ENCODE data around the gene GPRASP2.

DNA sequence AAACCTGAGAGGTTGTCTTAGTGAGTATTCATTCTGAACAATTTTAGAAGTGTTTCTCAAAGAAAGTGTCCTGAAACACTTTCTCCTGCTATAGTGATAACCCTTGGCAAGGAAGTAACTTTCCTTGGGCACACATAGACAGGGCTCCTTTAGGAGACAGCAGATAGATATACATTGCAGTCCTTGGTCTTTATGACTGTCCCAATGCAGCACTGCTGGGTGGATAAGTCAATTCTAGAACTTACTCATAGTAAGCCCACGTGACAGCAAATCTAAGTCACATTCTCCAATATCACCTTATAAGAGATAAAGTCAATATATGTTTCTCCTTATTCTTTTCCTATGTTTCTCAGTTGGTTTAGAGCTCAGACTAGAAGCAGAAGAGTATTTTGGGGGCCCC is 55.0 kb downstream of the GPRASP2 start:
- TF ChIP-seq MYC (IDR thresholded peaks at IDR 0.05; ENCODE audit: low read depth, low read length): no peak
- TF ChIP-seq MYC (CRISPR knock-in tag; IDR thresholded peaks at IDR 0.05; ENCODE audit: borderline replicate concordance, low read depth): no peak
- TF ChIP-seq, protein P1, sequence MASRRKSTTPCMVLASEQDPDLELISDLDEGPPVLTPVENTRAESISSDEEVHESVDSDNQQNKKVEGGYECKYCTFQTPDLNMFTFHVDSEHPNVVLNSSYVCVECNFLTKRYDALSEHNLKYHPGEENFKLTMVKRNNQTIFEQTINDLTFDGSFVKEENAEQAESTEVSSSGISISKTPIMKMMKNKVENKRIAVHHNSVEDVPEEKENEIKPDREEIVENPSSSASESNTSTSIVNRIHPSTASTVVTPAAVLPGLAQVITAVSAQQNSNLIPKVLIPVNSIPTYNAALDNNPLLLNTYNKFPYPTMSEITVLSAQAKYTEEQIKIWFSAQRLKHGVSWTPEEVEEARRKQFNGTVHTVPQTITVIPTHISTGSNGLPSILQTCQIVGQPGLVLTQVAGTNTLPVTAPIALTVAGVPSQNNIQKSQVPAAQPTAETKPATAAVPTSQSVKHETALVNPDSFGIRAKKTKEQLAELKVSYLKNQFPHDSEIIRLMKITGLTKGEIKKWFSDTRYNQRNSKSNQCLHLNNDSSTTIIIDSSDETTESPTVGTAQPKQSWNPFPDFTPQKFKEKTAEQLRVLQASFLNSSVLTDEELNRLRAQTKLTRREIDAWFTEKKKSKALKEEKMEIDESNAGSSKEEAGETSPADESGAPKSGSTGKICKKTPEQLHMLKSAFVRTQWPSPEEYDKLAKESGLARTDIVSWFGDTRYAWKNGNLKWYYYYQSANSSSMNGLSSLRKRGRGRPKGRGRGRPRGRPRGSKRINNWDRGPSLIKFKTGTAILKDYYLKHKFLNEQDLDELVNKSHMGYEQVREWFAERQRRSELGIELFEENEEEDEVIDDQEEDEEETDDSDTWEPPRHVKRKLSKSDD (conservative IDR thresholded peaks at IDR 0.05; ENCODE audit: low read length): no peak
- no peak for TF ChIP-seq MBD2 (IDR thresholded peaks at IDR 0.05; ENCODE audit: borderline replicate concordance, low read depth)
- no peak for TF ChIP-seq GABPA (tag; conservative IDR thresholded peaks at IDR 0.05; ENCODE audit: low read depth)
- TF ChIP-seq TEAD2 (tag; IDR thresholded peaks at IDR 0.05): no peak
- no peak for TF ChIP-seq YBX1 (IDR thresholded peaks at IDR 0.05)
- TF ChIP-seq, protein P2, sequence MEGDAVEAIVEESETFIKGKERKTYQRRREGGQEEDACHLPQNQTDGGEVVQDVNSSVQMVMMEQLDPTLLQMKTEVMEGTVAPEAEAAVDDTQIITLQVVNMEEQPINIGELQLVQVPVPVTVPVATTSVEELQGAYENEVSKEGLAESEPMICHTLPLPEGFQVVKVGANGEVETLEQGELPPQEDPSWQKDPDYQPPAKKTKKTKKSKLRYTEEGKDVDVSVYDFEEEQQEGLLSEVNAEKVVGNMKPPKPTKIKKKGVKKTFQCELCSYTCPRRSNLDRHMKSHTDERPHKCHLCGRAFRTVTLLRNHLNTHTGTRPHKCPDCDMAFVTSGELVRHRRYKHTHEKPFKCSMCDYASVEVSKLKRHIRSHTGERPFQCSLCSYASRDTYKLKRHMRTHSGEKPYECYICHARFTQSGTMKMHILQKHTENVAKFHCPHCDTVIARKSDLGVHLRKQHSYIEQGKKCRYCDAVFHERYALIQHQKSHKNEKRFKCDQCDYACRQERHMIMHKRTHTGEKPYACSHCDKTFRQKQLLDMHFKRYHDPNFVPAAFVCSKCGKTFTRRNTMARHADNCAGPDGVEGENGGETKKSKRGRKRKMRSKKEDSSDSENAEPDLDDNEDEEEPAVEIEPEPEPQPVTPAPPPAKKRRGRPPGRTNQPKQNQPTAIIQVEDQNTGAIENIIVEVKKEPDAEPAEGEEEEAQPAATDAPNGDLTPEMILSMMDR (IDR thresholded peaks at IDR 0.05 in 2 of 3, conservative IDR thresholded peaks at IDR 0.05 in 1 of 3; ENCODE audit: insufficient read depth in 2 of 3, low read depth in 1 of 3, low read length in 3 of 3): no peak
- no peak for TF ChIP-seq BCOR (IDR thresholded peaks at IDR 0.05)
- TF ChIP-seq ZNF174 (CRISPR knock-in tag; IDR thresholded peaks at IDR 0.05): no peak
- TF ChIP-seq POLR2G (IDR thresholded peaks at IDR 0.05; ENCODE audit: low read depth, low read length): no peak
- TF ChIP-seq ZNF644 (tag; IDR thresholded peaks at IDR 0.05; ENCODE audit: low read depth): no peak
- TF ChIP-seq, protein P3, sequence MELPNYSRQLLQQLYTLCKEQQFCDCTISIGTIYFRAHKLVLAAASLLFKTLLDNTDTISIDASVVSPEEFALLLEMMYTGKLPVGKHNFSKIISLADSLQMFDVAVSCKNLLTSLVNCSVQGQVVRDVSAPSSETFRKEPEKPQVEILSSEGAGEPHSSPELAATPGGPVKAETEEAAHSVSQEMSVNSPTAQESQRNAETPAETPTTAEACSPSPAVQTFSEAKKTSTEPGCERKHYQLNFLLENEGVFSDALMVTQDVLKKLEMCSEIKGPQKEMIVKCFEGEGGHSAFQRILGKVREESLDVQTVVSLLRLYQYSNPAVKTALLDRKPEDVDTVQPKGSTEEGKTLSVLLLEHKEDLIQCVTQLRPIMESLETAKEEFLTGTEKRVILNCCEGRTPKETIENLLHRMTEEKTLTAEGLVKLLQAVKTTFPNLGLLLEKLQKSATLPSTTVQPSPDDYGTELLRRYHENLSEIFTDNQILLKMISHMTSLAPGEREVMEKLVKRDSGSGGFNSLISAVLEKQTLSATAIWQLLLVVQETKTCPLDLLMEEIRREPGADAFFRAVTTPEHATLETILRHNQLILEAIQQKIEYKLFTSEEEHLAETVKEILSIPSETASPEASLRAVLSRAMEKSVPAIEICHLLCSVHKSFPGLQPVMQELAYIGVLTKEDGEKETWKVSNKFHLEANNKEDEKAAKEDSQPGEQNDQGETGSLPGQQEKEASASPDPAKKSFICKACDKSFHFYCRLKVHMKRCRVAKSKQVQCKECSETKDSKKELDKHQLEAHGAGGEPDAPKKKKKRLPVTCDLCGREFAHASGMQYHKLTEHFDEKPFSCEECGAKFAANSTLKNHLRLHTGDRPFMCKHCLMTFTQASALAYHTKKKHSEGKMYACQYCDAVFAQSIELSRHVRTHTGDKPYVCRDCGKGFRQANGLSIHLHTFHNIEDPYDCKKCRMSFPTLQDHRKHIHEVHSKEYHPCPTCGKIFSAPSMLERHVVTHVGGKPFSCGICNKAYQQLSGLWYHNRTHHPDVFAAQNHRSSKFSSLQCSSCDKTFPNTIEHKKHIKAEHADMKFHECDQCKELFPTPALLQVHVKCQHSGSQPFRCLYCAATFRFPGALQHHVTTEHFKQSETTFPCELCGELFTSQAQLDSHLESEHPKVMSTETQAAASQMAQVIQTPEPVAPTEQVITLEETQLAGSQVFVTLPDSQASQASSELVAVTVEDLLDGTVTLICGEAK (IDR thresholded peaks at IDR 0.05): no peak
- TF ChIP-seq, protein P3 (CRISPR knock-in tag; IDR thresholded peaks at IDR 0.05): no peak
- no peak for TF ChIP-seq ELF1 (tag; IDR thresholded peaks at IDR 0.05)
- no peak for TF ChIP-seq TAF1 (IDR thresholded peaks at IDR 0.05; ENCODE audit: control insufficient read depth, extremely low read depth, insufficient read depth, low read length, severe bottlenecking)
